ENCODE data around the gene TMEM235.

Gene TMEM235

GRCh38 chr17:78265121-78265520 lies 33.7 kb downstream of the TMEM235 start:
- no peak overlapping the region for H3K4me3 ChIP-seq (ENCODE audit: low read depth, low read length)

GRCh38 chr17:78266231-78266631 lies 34.8 kb downstream of the TMEM235 start:
- no peak overlapping the region for H3K4me3 ChIP-seq (ENCODE audit: low read depth, low read length)
- no peak for TF ChIP-seq CTCF (IDR thresholded peaks at IDR 0.05; ENCODE audit: low read depth, low read length)

More at GRCh38 chr17:78265121-78265520, 33.7 kb downstream of the TMEM235 start:
- TF ChIP-seq CTCF (IDR thresholded peaks at IDR 0.05; ENCODE audit: low read depth, low read length), result no peak

- H3K4me3 ChIP-seq (ENCODE audit: low read depth, low read length), result no peak overlapping the region
- no peak for TF ChIP-seq CTCF (IDR thresholded peaks at IDR 0.05; ENCODE audit: low read depth, low read length)
These were observed 35.3 kb downstream of the TMEM235 start for GRCh38 chr17:78266771-78267170.

- TF ChIP-seq CTCF (IDR thresholded peaks at IDR 0.05; ENCODE audit: low read depth, low read length), result no peak
- H3K4me3 ChIP-seq (ENCODE audit: low read depth, low read length), result no peak overlapping the region
These were observed 36.0 kb downstream of the TMEM235 start for GRCh38 chr17:78267253-78268073.

- H3K4me3 ChIP-seq (ENCODE audit: low read depth, low read length), result no peak overlapping the region
- TF ChIP-seq CTCF (IDR thresholded peaks at IDR 0.05; ENCODE audit: low read depth, low read length), result no peak
These were observed 36.9 kb downstream of the TMEM235 start for GRCh38 chr17:78268191-78268874.

- no peak overlapping the region for H3K4me3 ChIP-seq (ENCODE audit: low read depth, low read length)
- TF ChIP-seq CTCF (IDR thresholded peaks at IDR 0.05; ENCODE audit: low read depth, low read length), result no peak
These were observed 37.8 kb downstream of the TMEM235 start for GRCh38 chr17:78268951-78269905.

Data from WI38 (cell line).